NCI-H2107 treated with DMSO at 0.1 percent for 48 hours (cell line): ENCODE data around the gene ZNF747.
"Not testable (repeated sequence)": the region's sequence is repeated elsewhere in the genome, so short reads cannot be mapped to it uniquely, and the experiment has no call there.

Experiments used
- DNase-seq: peaks from one replicate; lab custom pipeline; 2025; ENCODE audit not compliant: unreplicated experiment; lab: John Stamatoyannopoulos, UW

Gene ZNF747

DNA sequence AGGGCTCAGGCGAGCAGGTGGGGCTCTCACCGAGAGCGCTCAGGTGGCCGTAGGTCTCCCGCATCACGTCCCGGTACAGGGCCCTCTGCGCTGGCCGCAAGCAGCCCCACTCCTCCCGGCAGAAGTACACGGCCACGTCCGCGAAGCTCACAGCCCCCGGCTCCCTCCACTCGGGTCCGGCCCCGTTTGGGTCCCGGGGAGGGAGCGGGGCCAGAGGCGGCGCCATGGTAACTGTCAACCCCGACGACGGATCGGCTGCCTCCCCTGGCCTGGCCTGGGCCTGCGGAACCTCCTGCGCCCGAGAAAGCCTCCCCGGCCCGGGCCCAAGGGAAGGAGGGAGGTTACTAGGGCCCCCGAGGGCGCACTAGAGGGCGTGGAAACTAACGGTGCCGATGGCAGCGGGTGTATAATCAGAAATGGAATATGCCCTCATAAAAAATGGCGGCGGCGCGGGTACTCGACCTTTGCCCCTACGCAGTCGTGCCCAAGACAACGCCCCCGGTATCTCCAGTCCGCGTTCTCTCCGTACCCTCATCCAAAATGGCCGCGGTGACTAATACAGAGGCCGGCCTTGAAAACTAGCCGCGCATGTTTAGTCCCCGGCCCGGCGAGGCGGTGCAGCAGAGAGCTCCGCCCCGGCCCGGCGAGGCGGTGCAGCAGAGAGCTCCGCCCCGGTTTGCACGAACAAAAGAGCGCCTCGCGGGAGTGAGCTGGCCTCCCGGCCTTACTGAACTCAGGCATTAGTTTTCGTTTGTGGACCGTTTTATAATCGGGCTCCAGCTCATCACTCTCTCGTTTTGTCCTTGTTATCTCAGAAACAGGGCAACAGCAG lies 23.5 kb upstream of the ZNF747 start, which contains the start of gene ZNF764:
Gene ZNF764 (minus strand): TSS at position 418 of the 832 bp plus-strand sequence. CDS start 192 bp downstream, at position 226.
- DNase-seq = peak; percentile 95

DNA sequence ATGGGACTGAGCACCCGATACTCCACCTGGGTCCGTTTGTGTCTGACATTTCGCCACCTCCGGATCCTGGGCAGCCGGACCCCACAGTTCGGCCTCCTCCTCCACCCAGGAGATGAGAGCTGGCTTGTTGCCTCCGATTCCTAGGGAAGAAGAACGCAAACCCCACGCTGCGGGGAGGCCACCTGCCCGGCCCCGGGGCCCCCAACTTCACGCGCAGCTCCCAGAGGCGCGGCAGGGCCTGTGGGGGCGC lies 23.0 kb upstream of the ZNF747 start:
- DNase-seq = no peak

DNA sequence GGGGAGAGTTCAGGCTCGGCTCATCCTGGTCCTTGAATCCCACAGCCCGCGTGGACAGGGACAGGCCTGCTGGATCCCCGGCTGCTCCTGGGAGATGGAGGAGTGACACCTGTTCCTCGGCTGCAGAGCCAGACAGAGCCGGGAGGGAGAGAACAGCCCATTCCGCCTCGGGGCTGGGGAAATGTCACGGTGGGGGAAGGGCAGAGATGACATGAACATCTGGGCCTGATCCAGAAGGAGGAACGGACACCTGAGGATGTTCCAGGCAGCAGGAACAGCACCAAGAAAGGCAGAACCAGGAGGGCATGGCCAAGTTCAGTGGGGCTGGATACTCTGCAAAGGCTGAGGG lies 21.4 kb upstream of the ZNF747 start:
- no peak for DNase-seq

DNA sequence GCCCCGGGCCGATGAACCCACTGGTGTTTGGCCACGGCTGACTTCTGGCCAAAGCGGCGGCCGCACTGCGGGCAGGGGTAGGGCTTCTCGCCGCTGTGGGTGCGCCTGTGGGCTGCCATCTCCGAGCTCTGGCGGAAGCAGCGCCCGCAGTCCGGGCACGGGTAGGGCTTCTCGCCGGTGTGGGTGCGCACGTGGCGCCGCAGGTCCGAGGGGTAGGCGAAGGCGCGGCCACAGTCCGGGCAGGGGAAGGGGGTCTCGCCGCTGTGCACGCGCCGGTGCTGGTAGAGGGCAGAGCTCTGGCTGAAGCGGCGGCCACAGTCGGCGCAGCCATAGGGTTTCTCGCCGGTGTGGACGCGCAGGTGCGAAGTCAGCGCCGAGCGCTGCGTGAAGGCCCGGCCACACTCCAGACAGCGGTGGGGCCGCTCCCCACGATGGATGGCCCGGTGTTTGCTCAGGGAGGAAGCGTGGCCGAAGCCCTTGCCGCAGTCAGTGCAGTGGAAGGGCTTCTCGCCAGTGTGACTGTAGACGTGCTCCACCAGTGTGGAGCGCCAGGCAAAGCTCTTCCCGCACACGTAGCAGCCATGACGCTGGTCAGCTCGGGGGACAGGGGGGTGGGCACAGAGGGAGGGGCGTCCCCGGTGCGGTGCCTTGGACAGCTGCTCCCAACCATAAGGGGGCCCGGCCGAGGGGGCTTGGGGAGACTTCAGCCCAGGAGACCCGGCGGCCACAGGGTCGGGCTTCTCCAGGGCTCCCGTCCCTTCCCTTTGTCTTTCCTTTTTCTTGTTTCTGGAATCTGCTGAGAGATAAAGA lies 20.9 kb upstream of the ZNF747 start:
- DNase-seq = no peak

DNA sequence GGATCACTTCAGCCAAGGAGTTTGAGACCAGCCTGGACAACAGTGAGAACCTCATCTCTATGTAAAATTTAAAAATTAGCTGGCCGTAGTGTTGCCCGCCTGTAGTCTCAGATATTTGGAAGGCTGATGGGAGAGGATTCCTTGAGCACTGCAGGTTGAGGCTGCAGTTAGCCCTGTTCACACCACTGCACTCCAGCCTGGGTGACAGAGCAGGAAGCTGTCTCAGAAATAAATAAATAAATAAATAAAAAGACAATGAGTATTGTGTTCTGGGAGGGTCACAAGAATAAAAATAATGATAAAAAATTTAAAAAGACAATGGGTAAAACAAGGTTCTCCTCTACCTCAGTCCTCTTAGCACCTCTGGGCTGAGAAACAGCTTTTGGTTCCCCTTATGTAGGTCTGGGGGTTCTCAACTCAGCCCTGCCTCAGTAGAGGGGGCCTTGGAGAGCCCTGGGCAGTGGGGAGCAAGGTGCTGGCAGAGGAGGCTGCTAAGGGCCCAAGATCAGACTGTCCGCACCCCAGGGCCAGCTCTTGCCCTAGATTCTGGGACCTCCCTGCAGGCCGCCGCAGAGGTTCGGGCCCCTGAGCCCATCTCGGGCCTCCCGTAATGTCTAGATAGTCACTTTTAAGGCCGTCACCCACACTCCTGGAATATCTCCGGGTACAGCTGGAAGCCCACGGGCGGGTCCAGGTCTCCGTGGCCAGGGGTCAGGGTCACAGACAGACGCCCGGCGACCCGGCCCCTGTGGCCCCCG lies 20.1 kb upstream of the ZNF747 start:
- DNase-seq = no peak

DNA sequence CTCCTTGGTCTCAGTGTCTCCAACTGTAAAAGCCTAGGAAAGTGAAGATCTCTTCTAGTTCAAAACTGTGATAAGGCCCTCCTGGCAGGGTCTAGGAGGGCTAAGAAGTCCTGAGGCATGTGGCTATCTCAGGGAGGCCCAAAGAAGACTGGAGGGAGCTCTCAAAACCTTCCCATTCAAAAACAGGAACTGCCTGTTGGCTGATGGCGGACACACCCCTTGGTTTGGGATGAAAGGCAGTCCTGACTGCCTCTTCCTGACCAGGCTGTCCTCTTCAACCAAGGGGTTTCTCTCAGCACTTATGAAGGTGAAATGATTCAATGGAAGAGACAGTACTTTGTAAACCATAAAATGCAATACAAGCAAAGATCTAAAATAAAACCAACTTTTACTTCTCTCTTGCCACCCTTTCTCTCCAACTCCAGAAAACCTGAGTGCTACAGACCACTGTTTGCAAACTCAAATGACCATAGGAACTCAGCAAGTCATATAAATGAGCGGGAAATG lies 18.8 kb upstream of the ZNF747 start:
- no peak for DNase-seq

DNA sequence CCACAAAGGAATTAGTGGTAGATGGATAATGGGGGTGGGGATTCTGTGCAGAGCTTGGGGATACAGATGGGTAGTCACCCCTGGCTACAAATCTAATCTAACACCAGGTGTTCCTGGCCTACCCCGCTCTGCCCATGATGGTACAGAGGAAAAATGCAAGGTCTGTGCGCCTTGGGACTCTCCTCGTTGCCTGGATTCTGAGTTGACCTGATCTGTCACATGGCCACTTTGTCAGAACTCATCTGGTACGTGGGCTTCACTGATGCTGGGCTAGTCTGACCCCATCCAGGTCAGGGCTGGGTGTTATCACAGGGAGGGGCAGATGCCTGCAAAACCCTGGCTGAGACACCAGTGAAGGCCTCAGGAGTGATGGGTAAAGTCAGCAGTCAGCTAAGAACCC lies 18.3 kb upstream of the ZNF747 start:
- no peak for DNase-seq

DNA sequence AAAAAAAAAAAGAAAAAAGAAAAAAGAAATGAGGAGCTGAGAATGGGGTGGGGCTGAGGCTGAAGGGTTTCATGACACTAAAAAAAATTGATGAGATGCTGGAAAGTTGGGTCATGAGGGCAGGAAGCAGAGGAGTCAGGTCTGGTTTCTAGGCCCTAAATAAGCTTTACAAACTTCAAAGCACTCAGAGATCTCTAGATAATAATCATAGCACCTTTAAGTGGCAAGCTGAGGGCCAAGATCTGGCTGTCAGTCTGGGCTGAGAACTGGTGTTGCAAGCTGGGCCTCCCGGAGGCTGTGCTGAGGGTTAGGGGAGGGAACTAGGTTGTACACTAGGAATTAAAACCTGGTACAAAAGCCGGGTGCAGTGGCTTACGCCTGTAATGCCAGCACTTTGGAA lies 17.1 kb upstream of the ZNF747 start:
- DNase-seq = no peak

DNA sequence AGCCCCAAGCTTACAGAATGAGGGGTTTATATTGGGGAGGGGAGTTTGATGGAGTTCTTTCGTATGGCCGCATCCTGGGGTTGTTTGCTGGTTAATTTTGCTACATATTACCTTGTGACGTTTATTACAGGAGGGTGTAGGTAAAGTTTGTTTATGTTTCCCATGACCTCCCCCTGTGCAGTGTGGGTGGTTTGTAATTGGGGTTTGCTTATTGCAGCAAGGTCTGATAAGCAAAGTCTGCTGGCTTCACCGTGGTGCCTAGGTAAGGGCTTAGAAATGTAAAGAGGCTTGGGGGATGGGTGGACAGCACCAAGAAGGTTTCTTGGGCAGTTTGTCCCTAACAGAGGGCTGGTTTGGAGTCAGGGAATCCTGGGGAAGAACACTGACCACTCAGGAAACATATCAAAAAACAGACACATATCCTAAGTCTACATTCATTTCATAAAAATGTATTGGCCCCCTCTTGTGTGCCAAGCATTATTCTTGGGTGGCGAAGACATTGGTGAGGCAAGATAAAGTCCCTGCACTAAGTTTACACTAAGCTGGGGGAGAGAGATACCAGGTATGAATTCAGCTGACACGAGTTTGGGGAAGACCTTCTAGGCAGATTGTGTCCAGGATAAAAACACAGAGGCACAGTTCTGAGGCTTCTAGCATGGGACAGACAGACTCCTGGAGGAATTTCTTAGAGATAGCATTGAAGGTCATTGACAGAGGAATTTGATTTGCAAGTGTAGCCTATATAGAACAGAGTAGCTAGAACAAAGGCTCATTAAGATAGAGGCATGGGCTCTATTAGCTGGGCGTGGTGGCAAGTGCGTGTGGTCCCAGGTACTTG lies 14.0 kb upstream of the ZNF747 start:
- DNase-seq = no peak

DNA sequence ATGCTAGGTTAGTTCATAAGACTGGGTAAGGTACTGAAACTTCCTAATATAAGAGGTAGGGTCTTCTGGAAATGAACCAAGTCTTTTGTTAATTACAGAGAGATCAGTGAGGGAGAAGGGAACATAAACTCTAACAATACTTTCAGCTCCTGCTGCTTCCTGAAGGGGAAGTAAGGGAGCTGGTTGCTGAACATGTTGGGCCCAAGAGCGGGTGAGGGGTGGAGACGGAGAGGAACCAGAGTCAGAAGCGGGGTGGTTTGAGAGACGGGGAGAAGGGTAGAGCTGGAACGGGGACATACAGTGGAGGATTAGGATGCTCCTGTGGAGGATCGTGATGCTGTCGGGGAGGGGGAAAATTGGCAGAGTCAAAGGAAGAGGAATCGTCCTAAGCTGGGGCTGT lies 11.5 kb upstream of the ZNF747 start:
- DNase-seq = no peak

DNA sequence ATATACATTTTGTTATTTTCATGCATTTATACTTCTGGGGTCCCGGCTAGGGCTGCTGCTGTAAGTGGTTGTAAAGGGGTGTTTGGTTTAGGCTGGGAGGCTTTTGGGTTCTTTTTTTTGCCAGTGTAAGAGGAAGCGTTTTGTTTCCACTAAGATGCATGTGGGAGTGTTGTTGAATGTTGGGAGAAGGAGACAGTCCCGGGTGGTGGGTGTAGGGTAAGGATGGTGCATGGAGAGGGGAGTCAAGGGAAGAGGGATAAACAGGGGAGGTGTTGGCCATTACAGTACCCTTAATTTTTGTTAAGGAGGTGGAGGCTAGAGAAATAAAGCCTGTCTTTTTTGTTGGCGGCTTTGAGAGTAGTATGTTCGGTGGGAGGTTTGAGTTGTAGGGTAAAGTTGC lies 8.4 kb upstream of the ZNF747 start:
- DNase-seq = no peak

DNA sequence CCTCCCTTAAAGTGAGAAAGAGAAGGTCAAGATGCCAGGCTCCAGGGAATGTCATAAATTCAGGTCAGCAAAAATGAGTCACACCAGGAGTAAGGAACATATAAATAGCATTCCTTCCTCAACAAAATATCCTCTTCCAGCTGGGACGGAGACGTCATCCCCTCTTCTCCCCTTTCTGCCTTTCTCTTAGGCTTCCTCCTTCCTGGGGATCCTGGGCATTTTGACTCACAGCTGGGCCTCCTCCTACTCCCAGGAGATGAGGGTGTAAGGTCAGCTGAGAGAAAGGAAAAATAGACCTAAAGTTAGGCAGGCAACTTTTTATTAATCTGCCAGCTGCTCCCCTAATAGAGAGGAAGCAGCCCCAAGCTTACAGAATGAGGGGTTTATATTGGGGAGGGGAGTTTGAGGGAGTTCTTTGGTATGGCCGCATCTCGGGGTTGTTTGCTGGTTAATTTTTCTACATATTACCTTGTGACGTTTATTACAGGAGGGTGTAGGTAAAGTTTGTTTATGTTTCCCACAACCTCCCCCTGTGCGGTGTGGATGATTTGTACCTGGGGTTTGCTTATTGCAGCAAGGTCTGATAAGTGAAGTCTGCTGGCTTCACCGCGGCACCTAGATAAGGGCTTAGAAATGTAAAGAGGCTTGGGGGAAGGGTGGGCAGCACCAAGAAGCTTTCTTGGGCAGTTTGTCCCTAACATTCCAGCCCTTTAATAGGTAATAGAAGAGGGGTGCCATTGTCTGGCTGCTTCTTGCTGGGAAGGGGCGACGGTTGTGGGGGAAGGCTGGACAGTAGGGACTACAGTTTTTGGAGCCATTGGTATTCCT lies 7.1 kb upstream of the ZNF747 start:
- no peak for DNase-seq

DNA sequence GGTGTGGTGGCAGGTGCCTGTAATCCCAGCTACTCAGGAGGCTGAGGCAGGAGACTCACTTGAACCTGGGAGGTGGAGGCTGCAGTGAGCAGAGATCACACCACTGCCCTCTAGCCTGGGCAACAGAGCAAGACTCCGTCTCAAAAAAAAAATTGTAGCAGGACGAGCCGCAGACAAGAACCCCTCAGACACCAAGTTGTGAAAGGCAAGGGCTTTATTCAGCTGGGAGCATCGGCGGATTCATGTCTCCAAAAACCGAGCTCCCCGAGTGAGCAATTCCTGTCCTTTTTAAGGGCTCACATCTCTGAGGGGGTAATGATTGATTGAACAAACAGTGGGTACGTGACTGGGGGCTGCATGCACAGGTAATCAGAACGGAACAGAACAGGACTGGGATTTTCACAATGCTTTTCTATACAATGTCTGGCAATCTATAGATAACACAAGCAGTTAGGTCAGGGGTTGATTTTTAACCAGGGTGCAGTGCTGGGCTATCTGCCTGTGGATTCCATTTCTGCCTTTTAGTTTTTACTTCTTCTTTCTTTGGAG lies 6.3 kb upstream of the ZNF747 start:
- DNase-seq = not testable (repeated sequence)

DNA sequence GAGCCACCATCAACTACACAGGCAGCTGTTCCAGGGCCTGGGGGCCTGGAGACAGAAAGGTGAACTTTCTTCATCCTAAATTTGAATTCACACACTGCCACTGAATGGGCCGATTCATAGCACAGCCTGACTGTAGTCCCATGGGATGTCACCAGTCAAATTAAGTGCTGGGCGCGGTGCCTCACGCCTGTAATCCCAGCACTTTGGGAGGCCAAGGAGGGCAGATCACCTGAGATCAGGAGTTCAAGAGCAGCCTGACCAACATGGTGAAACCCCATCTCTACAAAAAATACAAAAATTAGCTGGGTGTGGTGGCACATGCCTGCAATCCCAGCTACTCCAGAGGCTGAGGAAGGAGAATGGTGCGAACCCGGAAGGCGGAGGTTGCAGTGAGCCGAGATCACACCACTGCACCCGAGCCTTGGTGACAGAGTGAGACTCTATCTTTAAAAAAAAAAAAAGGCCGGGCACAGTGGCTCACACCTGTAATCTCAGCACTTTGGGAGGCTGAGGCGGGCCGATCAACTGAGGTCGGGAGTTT lies 5.4 kb upstream of the ZNF747 start:
- DNase-seq = not testable (repeated sequence)

DNA sequence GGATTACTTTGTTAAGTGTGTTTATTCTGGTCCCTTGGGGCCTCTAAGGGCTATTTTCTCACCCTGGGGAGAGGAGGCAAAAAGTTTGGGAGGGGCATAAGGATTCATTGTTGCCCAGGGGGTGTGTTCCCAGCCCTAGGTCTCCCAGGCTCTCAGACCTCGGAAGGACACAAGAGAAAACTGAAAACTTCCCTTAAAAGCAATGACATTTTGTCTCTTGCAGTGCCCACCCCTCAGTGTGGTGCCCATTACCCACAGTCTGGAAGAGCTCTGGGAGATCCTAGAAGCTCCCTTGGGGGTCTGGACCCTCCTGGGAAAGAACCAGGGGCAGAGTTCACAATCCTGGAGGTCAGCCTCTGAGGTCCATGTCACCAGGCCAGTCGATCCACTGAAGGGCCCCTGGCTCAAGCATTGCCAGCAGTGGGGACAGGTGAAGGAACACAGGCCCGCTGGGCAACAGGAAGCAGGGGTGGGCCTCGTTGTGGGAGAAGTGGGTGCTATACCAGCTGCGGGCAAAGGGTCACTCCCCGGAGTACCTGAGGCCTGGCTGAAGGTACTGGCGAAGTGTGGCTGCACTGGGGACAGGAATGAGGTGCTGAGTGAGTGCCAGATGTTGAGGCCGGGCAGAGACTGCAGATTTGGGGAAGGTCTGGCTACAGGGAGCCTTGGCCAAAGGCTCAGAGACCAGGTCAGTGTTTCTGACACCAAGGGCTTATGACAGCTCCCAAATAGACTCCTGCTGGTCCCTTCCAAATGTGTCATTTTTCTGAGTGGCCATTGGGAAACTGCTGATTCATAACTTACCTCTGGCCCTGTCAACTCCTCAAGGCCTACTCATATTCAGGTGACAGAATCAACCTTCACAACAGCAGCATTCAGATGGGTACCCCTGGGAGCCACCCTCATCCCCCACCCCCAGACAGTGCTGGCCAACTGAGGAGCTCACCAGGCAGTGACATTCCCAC lies 4.6 kb upstream of the ZNF747 start:
- no peak for DNase-seq

DNA sequence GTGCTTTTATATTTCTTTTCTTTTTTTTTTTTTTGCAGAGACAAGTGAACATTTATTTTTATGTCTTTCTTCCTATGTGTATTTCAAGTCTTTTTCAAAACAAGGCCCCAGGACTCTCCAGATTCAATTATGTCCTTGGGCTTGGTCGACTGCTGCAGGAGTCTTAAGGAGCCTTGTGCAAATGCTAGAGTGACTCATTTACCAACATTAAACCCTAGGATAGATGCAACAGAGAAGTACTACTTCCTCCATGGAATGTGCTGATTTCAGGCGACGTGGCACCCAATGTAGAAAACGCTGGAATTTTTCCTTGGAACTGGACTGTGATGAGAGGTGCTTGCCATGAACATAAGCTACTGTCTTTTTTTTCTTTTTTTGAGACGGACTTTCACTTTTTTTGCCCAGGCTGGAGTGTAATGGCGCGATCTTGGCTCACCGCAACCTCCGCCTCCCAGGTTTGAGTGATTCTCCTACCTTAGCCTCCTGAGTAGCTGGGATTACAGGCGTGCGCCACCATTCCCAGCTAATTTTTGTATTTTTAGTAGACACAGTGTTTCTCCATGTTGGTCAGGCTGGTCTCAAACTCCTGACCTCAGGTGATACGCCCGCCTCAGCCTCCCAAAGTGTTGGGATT lies 1.9 kb upstream of the ZNF747 start:
- DNase-seq = not testable (repeated sequence)

DNA sequence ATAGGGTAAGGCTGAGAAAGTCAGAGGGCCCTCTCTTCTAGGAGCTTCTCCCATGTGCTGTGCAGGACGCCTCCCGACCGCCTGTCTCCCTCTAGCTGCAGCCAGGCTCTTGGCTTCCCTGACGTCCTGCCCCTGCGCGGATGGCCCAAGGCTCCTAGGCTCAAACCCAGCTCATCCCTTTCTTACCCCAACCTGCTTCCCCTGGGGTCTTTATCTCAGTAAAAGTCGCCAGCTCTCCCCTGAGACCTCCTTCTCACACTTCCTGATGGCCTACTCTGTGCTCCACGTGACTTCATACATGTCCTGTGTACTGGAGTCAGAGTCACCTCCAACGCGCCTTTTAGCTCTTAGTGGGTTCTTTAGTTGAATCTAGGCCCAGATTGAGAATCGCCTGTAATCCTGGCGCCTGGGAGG lies 1.1 kb upstream of the ZNF747 start:
- peak; percentile 53 for DNase-seq
